ENCODE measurements around the gene ZNF93.
A peak's percentile ranks its signal among the peaks of the same experiment; 100 is the strongest.
"Not testable (repeated sequence)": the region's sequence is repeated elsewhere in the genome, so short reads cannot be mapped to it uniquely, and the experiment has no call there.

ZNF93 gene

GRCh38 chr19:19955208-19955607 lies 54.5 kb downstream of the ZNF93 start:
- no peaks in the 10 kb centered on the region for H3K9me3 Mint-ChIP-seq
- ATAC-seq (replicated peaks) (no peak), DNase-seq (no peak)
- no peak overlapping the region for H3K27ac Mint-ChIP-seq
- no peak overlapping the region for H3K4me3 Mint-ChIP-seq
- peaks cover 0 to 5% of the 10 kb centered on the region in 2 donors for H3K4me1 Mint-ChIP-seq (ENCODE audit: low read depth in 2 of 2)
- H3K27me3 Mint-ChIP-seq = no peaks in the 10 kb centered on the region
- no peaks in the 10 kb centered on the region for H3K36me3 Mint-ChIP-seq (ENCODE audit: insufficient read depth)

GRCh38 chr19:19956434-19957075 lies 55.8 kb downstream of the ZNF93 start:
- no peaks in the 10 kb centered on the region for H3K9me3 Mint-ChIP-seq
- H3K4me3 Mint-ChIP-seq = no peak overlapping the region
- no peak for ATAC-seq (replicated peaks)

GRCh38 chr19:19957766-19958165 lies 57.0 kb downstream of the ZNF93 start:
- H3K27me3 Mint-ChIP-seq; H3K4me3 Mint-ChIP-seq; H3K9me3 Mint-ChIP-seq; H3K27ac Mint-ChIP-seq; DNase-seq; ATAC-seq (replicated peaks); H3K36me3 Mint-ChIP-seq (ENCODE audit: insufficient read depth); H3K4me1 Mint-ChIP-seq (ENCODE audit: low read depth in 2 of 2): not testable (repeated sequence)

More at GRCh38 chr19:19956434-19957075, 55.8 kb downstream of the ZNF93 start:
- H3K4me1 Mint-ChIP-seq (ENCODE audit: low read depth in 2 of 2) = peaks cover 0 to 5% of the 10 kb centered on the region in 2 donors
- no peaks in the 10 kb centered on the region for H3K36me3 Mint-ChIP-seq (ENCODE audit: insufficient read depth)
- H3K27ac Mint-ChIP-seq = no peak overlapping the region
- H3K27me3 Mint-ChIP-seq = no peaks in the 10 kb centered on the region
- DNase-seq = no peak

GRCh38 chr19:19959151-19959799 lies 58.5 kb downstream of the ZNF93 start:
- not testable (repeated sequence) for H3K36me3 Mint-ChIP-seq (ENCODE audit: insufficient read depth); ATAC-seq (replicated peaks); H3K4me1 Mint-ChIP-seq (ENCODE audit: low read depth in 2 of 2); H3K9me3 Mint-ChIP-seq; H3K27me3 Mint-ChIP-seq
- Mint-ChIP-seq H3K4me3 (peak overlapping the region in 1 of 2 donors; percentile 19), H3K27ac (peak overlapping the region in 1 of 2 donors; percentile 70)
- DNase-seq = peak; percentile 48 to 57 (median 52)

GRCh38 chr19:19964416-19964815 lies 63.7 kb downstream of the ZNF93 start:
- no peaks in the 10 kb centered on the region for H3K4me1 Mint-ChIP-seq (ENCODE audit: low read depth in 2 of 2)

GRCh38 chr19:19966126-19966525 lies 65.4 kb downstream of the ZNF93 start:
- ATAC-seq (replicated peaks); H3K4me3 Mint-ChIP-seq; H3K27ac Mint-ChIP-seq; DNase-seq; H3K4me1 Mint-ChIP-seq (ENCODE audit: low read depth in 2 of 2); H3K27me3 Mint-ChIP-seq; H3K36me3 Mint-ChIP-seq (ENCODE audit: insufficient read depth): not testable (repeated sequence)
- H3K9me3 Mint-ChIP-seq = peaks cover 15 to 30% of the 10 kb centered on the region in 2 donors

More at GRCh38 chr19:19964416-19964815, 63.7 kb downstream of the ZNF93 start:
- H3K27me3 Mint-ChIP-seq = no peaks in the 10 kb centered on the region
- no peak overlapping the region for H3K4me3 Mint-ChIP-seq
- H3K27ac Mint-ChIP-seq = no peak overlapping the region
- H3K36me3 Mint-ChIP-seq (ENCODE audit: insufficient read depth) = no peaks in the 10 kb centered on the region
- H3K9me3 Mint-ChIP-seq = peaks cover 13 to 29% of the 10 kb centered on the region in 2 donors
- ATAC-seq (replicated peaks) (no peak), DNase-seq (no peak)

- H3K9me3 Mint-ChIP-seq = peaks cover 15 to 30% of the 10 kb centered on the region in 2 donors
- no peak overlapping the region for H3K27ac Mint-ChIP-seq
- no peaks in the 10 kb centered on the region for H3K36me3 Mint-ChIP-seq (ENCODE audit: insufficient read depth)
- ATAC-seq (replicated peaks) (no peak), DNase-seq (no peak)
- H3K4me3 Mint-ChIP-seq = no peak overlapping the region
- peaks cover 3 to 10% of the 10 kb centered on the region in 2 donors for H3K27me3 Mint-ChIP-seq
- H3K4me1 Mint-ChIP-seq (ENCODE audit: low read depth in 2 of 2) = no peaks in the 10 kb centered on the region
These were observed 66.1 kb downstream of the ZNF93 start for GRCh38 chr19:19966862-19967261.

Measured in effector memory CD8-positive, alpha-beta T cell (primary cell).